Measurements from ENCODE around the gene CACNA1H. TPM values are rescaled to one million over a fixed set of nuclear protein-coding genes. Genes with fewer than 3 reads are reported as not detected.

Gene CACNA1H
- total RNA-seq, 1 experiment from 2014 or later = 31.1 TPM

DNA sequence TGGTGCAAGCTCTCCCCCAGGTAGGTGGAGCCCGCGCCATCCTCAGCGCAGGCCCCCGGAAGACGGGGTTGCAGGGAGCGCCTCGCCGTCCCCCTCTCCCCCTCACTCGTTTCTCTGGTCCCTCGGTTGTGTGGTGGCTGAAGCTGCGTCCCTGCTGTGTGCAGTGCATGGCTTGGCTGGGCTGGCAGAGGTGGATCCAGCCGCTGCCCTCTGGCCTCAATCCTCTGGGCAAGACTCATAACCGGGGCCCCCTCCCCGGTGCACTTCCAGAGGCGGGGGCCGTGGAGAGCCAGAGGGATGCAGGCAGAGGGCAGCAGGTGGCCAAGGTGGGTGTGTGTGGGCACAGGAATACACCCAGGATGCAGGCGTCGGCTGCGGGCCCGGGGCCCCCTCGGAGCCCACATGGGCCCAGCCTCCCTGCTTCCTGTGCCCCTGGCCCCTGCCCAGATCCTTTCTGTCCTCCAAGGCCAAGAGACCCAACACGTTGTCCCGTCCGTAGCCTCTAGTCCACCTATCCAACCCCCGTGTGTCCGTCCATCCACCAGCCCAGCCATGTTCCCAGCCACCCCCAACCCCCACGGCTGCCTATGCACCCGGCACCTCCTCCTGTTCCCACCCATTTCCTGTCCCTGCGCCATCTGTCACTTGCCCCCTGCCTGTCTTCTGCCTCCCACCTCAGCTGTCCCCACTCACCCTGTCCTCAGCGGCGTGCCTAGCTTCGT is 62.8 kb downstream of the CACNA1H start:
- Histone ChIP-seq H3K4me3 (ENCODE audit: low read depth in 2 of 2, low read length in 2 of 2) (no peak overlapping the region), H3K36me3 (ENCODE audit: control insufficient read depth, insufficient read depth, low read length) (no peaks in the 10 kb centered on the region; the same call in 1 of the 2 replicates), H3K4me1 (ENCODE audit: control insufficient read depth, insufficient read depth, low read length) (no peaks in the 10 kb centered on the region), H3K27ac (ENCODE audit: low read length) (no peak overlapping the region), H3K27me3 (ENCODE audit: control insufficient read depth, insufficient read depth, low read length) (no peaks in the 10 kb centered on the region), H3K9me3 (ENCODE audit: control insufficient read depth, insufficient read depth, low read depth, low read length) (no peaks in the 10 kb centered on the region)
- intact Hi-C loops (cut with micrococcal nuclease; ENCODE audit: unreplicated experiment) = no loop called here
- no TSS peak for BruUV-seq (replicated peaks)
- in situ Hi-C loops (cut with HindIII; ENCODE audit: low pct_unique_long_range_greater_than_20kb, low sequenced_read_pairs) = no loop called here
- ATAC-seq (no peak), DNase-seq (ENCODE audit: low read depth, low spot score) (no peak)
- POLR2A ChIA-PET = no interaction called here
- no peak for TF ChIP-seq TCF7L2 (IDR thresholded peaks at IDR 0.05; ENCODE audit: low read depth, low read length)
- TF ChIP-seq, protein P1, sequence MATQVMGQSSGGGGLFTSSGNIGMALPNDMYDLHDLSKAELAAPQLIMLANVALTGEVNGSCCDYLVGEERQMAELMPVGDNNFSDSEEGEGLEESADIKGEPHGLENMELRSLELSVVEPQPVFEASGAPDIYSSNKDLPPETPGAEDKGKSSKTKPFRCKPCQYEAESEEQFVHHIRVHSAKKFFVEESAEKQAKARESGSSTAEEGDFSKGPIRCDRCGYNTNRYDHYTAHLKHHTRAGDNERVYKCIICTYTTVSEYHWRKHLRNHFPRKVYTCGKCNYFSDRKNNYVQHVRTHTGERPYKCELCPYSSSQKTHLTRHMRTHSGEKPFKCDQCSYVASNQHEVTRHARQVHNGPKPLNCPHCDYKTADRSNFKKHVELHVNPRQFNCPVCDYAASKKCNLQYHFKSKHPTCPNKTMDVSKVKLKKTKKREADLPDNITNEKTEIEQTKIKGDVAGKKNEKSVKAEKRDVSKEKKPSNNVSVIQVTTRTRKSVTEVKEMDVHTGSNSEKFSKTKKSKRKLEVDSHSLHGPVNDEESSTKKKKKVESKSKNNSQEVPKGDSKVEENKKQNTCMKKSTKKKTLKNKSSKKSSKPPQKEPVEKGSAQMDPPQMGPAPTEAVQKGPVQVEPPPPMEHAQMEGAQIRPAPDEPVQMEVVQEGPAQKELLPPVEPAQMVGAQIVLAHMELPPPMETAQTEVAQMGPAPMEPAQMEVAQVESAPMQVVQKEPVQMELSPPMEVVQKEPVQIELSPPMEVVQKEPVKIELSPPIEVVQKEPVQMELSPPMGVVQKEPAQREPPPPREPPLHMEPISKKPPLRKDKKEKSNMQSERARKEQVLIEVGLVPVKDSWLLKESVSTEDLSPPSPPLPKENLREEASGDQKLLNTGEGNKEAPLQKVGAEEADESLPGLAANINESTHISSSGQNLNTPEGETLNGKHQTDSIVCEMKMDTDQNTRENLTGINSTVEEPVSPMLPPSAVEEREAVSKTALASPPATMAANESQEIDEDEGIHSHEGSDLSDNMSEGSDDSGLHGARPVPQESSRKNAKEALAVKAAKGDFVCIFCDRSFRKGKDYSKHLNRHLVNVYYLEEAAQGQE (IDR thresholded peaks at IDR 0.05; ENCODE audit: insufficient read depth in 1 of 2, low read depth in 2 of 2, low read length in 1 of 2) = no peak
- no peak for TF ChIP-seq POLR2AphosphoS5 (IDR thresholded peaks at IDR 0.05; ENCODE audit: low read depth, low read length)
- TF ChIP-seq, protein P2, sequence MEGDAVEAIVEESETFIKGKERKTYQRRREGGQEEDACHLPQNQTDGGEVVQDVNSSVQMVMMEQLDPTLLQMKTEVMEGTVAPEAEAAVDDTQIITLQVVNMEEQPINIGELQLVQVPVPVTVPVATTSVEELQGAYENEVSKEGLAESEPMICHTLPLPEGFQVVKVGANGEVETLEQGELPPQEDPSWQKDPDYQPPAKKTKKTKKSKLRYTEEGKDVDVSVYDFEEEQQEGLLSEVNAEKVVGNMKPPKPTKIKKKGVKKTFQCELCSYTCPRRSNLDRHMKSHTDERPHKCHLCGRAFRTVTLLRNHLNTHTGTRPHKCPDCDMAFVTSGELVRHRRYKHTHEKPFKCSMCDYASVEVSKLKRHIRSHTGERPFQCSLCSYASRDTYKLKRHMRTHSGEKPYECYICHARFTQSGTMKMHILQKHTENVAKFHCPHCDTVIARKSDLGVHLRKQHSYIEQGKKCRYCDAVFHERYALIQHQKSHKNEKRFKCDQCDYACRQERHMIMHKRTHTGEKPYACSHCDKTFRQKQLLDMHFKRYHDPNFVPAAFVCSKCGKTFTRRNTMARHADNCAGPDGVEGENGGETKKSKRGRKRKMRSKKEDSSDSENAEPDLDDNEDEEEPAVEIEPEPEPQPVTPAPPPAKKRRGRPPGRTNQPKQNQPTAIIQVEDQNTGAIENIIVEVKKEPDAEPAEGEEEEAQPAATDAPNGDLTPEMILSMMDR (IDR thresholded peaks at IDR 0.05) = no peak
- TF ChIP-seq SIN3A (IDR thresholded peaks at IDR 0.05; ENCODE audit: borderline replicate concordance, insufficient read depth, low read depth, low read length) = no peak
- CTCF ChIA-PET = no interaction called here

DNA sequence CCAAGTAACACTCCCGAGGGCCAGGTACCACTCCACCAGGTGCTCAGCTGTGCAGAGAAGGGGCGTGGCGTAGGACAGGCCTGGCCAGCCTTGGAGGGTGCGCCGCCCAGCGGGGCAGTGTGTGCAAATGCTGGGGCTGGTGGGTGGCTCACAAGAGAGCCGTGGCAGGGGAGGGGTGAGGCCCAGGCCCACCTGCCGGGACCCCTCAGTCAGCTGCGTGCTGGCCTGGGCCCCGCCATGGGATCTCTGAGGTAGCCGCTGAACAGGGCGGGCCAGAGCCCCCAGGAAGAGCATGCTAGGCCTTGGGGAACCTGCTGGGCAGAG is 63.4 kb downstream of the CACNA1H start:
- POLR2A ChIA-PET = no interaction called here
- CTCF ChIA-PET = no interaction called here
- H3K9me3 ChIP-seq (ENCODE audit: control insufficient read depth, insufficient read depth, low read depth, low read length) = no peaks in the 10 kb centered on the region

More for the DNA sequence above, 63.4 kb downstream of the CACNA1H start:
- intact Hi-C loops (cut with micrococcal nuclease; ENCODE audit: unreplicated experiment) (no loop called here), in situ Hi-C loops (cut with HindIII; ENCODE audit: low pct_unique_long_range_greater_than_20kb, low sequenced_read_pairs) (no loop called here)
- no TSS peak for BruUV-seq (replicated peaks)
- Histone ChIP-seq H3K27me3 (ENCODE audit: control insufficient read depth, insufficient read depth, low read length) (no peaks in the 10 kb centered on the region), H3K4me1 (ENCODE audit: control insufficient read depth, insufficient read depth, low read length) (no peaks in the 10 kb centered on the region), H3K27ac (ENCODE audit: low read length) (no peak overlapping the region), H3K4me3 (ENCODE audit: low read depth in 2 of 2, low read length in 2 of 2) (no peak overlapping the region), H3K36me3 (ENCODE audit: control insufficient read depth, insufficient read depth, low read length) (no peaks in the 10 kb centered on the region)
- DNase-seq (ENCODE audit: low read depth, low spot score) (no peak), ATAC-seq (no peak)
- TF ChIP-seq SIN3A (IDR thresholded peaks at IDR 0.05; ENCODE audit: borderline replicate concordance, insufficient read depth, low read depth, low read length) (no peak), POLR2AphosphoS5 (IDR thresholded peaks at IDR 0.05; ENCODE audit: low read depth, low read length) (no peak), TCF7L2 (IDR thresholded peaks at IDR 0.05; ENCODE audit: low read depth, low read length) (no peak)
- TF ChIP-seq, protein P1 (IDR thresholded peaks at IDR 0.05; ENCODE audit: insufficient read depth in 1 of 2, low read depth in 2 of 2, low read length in 1 of 2) = no peak
